Activated CD4-positive, alpha-beta T cell treated with anti-CD3 and anti-CD28 coated beads for 24 hours (primary cell): ENCODE data around the gene AHRR.
"Not testable (repeated sequence)": the region's sequence is repeated elsewhere in the genome, so short reads cannot be mapped to it uniquely, and the experiment has no call there.

Source experiments
- DNase-seq, 2 donors: peaks; one replicate each; pipeline ENCODE4 v3.0.0-alpha.2; 2020; ENCODE audit warnings: low read depth in 2 of 2

AHRR gene

GRCh38 chr5:475704-476101, 154.2 kb downstream of the AHRR start:
- DNase-seq: no peak

- DNase-seq: no peak
Observed at GRCh38 chr5:476102-476813, 154.7 kb downstream of the AHRR start.

- DNase-seq: no peak
Observed at GRCh38 chr5:476814-477175, 155.3 kb downstream of the AHRR start.

GRCh38 chr5:477247-477646, 155.7 kb downstream of the AHRR start:
- no peak for DNase-seq

- DNase-seq: no peak
Observed at GRCh38 chr5:477871-478270, 156.4 kb downstream of the AHRR start.

- no peak for DNase-seq
Observed at GRCh38 chr5:478369-478981, 157.0 kb downstream of the AHRR start.

GRCh38 chr5:478982-479535, 157.5 kb downstream of the AHRR start:
- no peak for DNase-seq

GRCh38 chr5:479566-480319, 158.2 kb downstream of the AHRR start:
- DNase-seq: no peak

- DNase-seq: no peak
Observed at GRCh38 chr5:481347-481746, 159.8 kb downstream of the AHRR start.

GRCh38 chr5:482021-482420, 160.5 kb downstream of the AHRR start:
- DNase-seq: no peak

GRCh38 chr5:482506-482905, 161.0 kb downstream of the AHRR start:
- no peak for DNase-seq

GRCh38 chr5:483011-483410, 161.5 kb downstream of the AHRR start:
- DNase-seq: no peak

- no peak for DNase-seq
Observed at GRCh38 chr5:483434-484140, 162.1 kb downstream of the AHRR start.

- no peak for DNase-seq
Observed at GRCh38 chr5:484556-484955, 163.0 kb downstream of the AHRR start.

GRCh38 chr5:485113-485945, 163.8 kb downstream of the AHRR start:
- no peak for DNase-seq

- DNase-seq: no peak
Observed at GRCh38 chr5:485946-486491, 164.5 kb downstream of the AHRR start.

- not testable (repeated sequence) for DNase-seq
Observed at GRCh38 chr5:486597-486996, 165.1 kb downstream of the AHRR start.
